Panc1 (cell line): ENCODE data around the gene MYH11. TPM values are rescaled to one million over a fixed set of nuclear protein-coding genes. Genes with fewer than 3 reads are reported as not detected.

Experiments
- ATAC-seq: fragments of 200-7000 bp; cut with Tn5 transposase; 2 replicates; pipeline ENCODE4 v1.9.1; 2020; ENCODE audit warnings: mild to moderate bottlenecking, moderate library complexity
- BruUV-seq: library from RNA; stranded (reverse); fragments of 400-500 nt; replicated peaks from 2 replicates; lab custom pipeline; 2021; lab: Mats Ljungman, UMichigan
- CTCF ChIA-PET: fragments of 300-600 bp; sonication (Branson Sonifier 250); formaldehyde crosslinking; loops from one replicate; lab custom pipeline; 2022; ENCODE audit warnings: antibody characterized with exemption; lab: Charles Lee
- POLR2A ChIA-PET: fragments of 300-600 bp; sonication (Branson Sonifier 250); formaldehyde crosslinking; loops from one replicate; lab custom pipeline; 2022; ENCODE audit warnings: antibody characterized with exemption; lab: Charles Lee
- DNase-seq: peaks from one replicate; pipeline ENCODE4 v3.0.0-alpha.2; 2010; ENCODE audit warnings: low read depth, low spot score
- H3K27ac ChIP-seq: 2 replicates; pipeline ENCODE4 v1.5.1; 2011; ENCODE audit warnings: mild to moderate bottlenecking, low read length, inconsistent platforms
- H3K27me3 ChIP-seq: fragments of 200-500 bp; sonication (Bioruptor generic); 2 replicates; pipeline ENCODE4 v1.6.0; 2014; ENCODE audit warnings: low read length, inconsistent platforms; ENCODE audit not compliant: control insufficient read depth, insufficient read depth
- H3K36me3 ChIP-seq: fragments of 200-500 bp; sonication (Bioruptor generic); 2 replicates; pipeline ENCODE4 v1.5.1; 2014; ENCODE audit warnings: inconsistent platforms, mild to moderate bottlenecking, low read length, moderate library complexity; ENCODE audit not compliant: control insufficient read depth, insufficient read depth
- H3K4me1 ChIP-seq: 2 replicates; pipeline ENCODE4 v1.5.1; 2011; ENCODE audit warnings: inconsistent platforms, mild to moderate bottlenecking, low read length, moderate library complexity; ENCODE audit not compliant: control insufficient read depth, insufficient read depth
- H3K4me3 ChIP-seq, 2 experiments: 2 replicates each; pipeline ENCODE4 v1.5.1; 2011 to 2012; ENCODE audit warnings: low read depth in 2 of 2, low read length in 2 of 2, mild to moderate bottlenecking in 2 of 2, inconsistent platforms in 1 of 2, moderate library complexity in 1 of 2
- H3K9me3 ChIP-seq: fragments of 200-500 bp; sonication (Bioruptor generic); 2 replicates; pipeline ENCODE4 v1.5.1; 2014; ENCODE audit warnings: low read depth, mild to moderate bottlenecking, inconsistent platforms, low read length, moderate library complexity; ENCODE audit not compliant: control insufficient read depth, insufficient read depth
- CTCF ChIP-seq: fragments of 450-650 bp; IDR thresholded peaks from 2 replicates; pipeline ENCODE4 v1.5.1; 2017; ENCODE audit warnings: mild to moderate bottlenecking
- POLR2AphosphoS5 ChIP-seq: IDR thresholded peaks from 2 replicates; pipeline ENCODE4 v1.6.1; 2012; ENCODE audit warnings: mild to moderate bottlenecking, low read depth, low read length, moderate library complexity
- REST ChIP-seq, 2 experiments: IDR thresholded peaks; 2 replicates each; pipeline ENCODE4 v1.6.1; 2011 to 2012; ENCODE audit warnings: low read depth in 2 of 2, control low read depth in 1 of 2, low read length in 1 of 2, mild to moderate bottlenecking in 1 of 2, moderate library complexity in 1 of 2; ENCODE audit not compliant: insufficient read depth in 1 of 2
- SIN3A ChIP-seq: IDR thresholded peaks from 2 replicates; pipeline ENCODE4 v1.6.1; 2012; ENCODE audit warnings: low read depth, mild to moderate bottlenecking, low read length, moderate library complexity, borderline replicate concordance; ENCODE audit not compliant: insufficient read depth
- TCF7L2 ChIP-seq: IDR thresholded peaks from 2 replicates; pipeline ENCODE4 v1.6.1; 2011; ENCODE audit warnings: mild to moderate bottlenecking, low read depth, low read length, inconsistent platforms
- in situ Hi-C: cut with HindIII; loops from 2 replicates; pipeline ENCODE4 v1.10.0; 2016; ENCODE audit warnings: low sequenced_read_pairs, low pct_unique_long_range_greater_than_20kb
- intact Hi-C: fragments of 100-400 bp; cut with micrococcal nuclease; formaldehyde crosslinking; loops from one replicate; pipeline ENCODE4 v1.10.0; 2022; ENCODE audit not compliant: unreplicated experiment
- total RNA-seq: library from RNA; stranded (reverse); gene quantifications from one replicate; pipeline ENCODE4 v1.2.1, GENCODE V29; 2021; ENCODE audit not compliant: unreplicated experiment

MYH11 gene
- total RNA-seq, 1 experiment from 2014 or later, result 0.51 TPM

GRCh38 chr16:15887283-15887682 is 30.5 kb upstream of the MYH11 start:
- no TSS peak for BruUV-seq
- TF ChIP-seq TCF7L2 (no peak), REST (IDR thresholded peaks at IDR 0.05; ENCODE audit: insufficient read depth in 1 of 2, low read depth in 2 of 2, low read length in 1 of 2) (no peak), POLR2AphosphoS5 (no peak), SIN3A (no peak), CTCF (no peak)
- ChIA-PET POLR2A (interaction anchor here (0.6 kb wide), 2 partner anchors 13 to 79 kb away, joined by 4 to 10 read pairs; no protein-coding TSS in a partner anchor), CTCF (interaction anchor here (0.6 to 0.7 kb wide), 2 partner anchors 15 to 39 kb away, joined by 3 to 5 read pairs; no protein-coding TSS in a partner anchor)
- DNase-seq (no peak), ATAC-seq (no peak)
- intact Hi-C loops (no loop called here), in situ Hi-C loops (no loop called here)
- Histone ChIP-seq H3K9me3 (no peaks in the 10 kb centered on the region), H3K4me1 (peaks cover 30% of the 10 kb centered on the region), H3K27me3 (no peaks in the 10 kb centered on the region), H3K4me3 (peak overlapping the region; percentile 69 to 71), H3K36me3 (peaks cover 10% of the 10 kb centered on the region), H3K27ac (peak overlapping the region; percentile 99)

- ATAC-seq (no peak), DNase-seq (no peak)
- peaks cover 30% of the 10 kb centered on the region for H3K4me1 ChIP-seq
- H3K9me3 ChIP-seq, result no peaks in the 10 kb centered on the region
- CTCF ChIA-PET, result no interaction called here
- H3K27me3 ChIP-seq, result no peaks in the 10 kb centered on the region
- BruUV-seq, result no TSS peak
- intact Hi-C loops (no loop called here), in situ Hi-C loops (no loop called here)
- no peak overlapping the region for H3K4me3 ChIP-seq
- TF ChIP-seq REST (IDR thresholded peaks at IDR 0.05; ENCODE audit: insufficient read depth in 1 of 2, low read depth in 2 of 2, low read length in 1 of 2), result no peak
- no peak for TF ChIP-seq POLR2AphosphoS5
- TF ChIP-seq CTCF, result no peak
- no peak for TF ChIP-seq TCF7L2
- TF ChIP-seq SIN3A, result no peak
- peaks cover 16% of the 10 kb centered on the region for H3K36me3 ChIP-seq
- POLR2A ChIA-PET, result no interaction called here
- peak overlapping the region; percentile 99 for H3K27ac ChIP-seq
Measured at GRCh38 chr16:15886078-15886477, 29.2 kb upstream of the MYH11 start.
